ENCODE results near the gene SCMH1.
A peak's percentile ranks its signal among the peaks of the same experiment; 100 is the strongest.
"Not testable (repeated sequence)": the region's sequence is repeated elsewhere in the genome, so short reads cannot be mapped to it uniquely, and the experiment has no call there.

Gene SCMH1

GRCh38 chr1:41249319-41249718 lies 7.2 kb upstream of the SCMH1 start:
- no peak for DNase-seq

GRCh38 chr1:41246568-41246967 lies 4.5 kb upstream of the SCMH1 start:
- DNase-seq: no peak

GRCh38 chr1:41245659-41246058 lies 3.6 kb upstream of the SCMH1 start:
- no peak for DNase-seq

GRCh38 chr1:41243079-41243385 lies 926 bp upstream of the SCMH1 start:
- DNase-seq: no peak

GRCh38 chr1:41242342-41243078 lies 404 bp upstream of the SCMH1 start:
- peak in 2 of 5 donors; percentile 2 to 30 for DNase-seq

- peak in 4 of 5 donors; percentile 19 to 62 (median 23) for DNase-seq
Measured at GRCh38 chr1:41241354-41241748, 755 bp downstream of the SCMH1 start.

GRCh38 chr1:41240781-41241353 lies 1.2 kb downstream of the SCMH1 start:
- no peak for DNase-seq

GRCh38 chr1:41239988-41240610 lies 2.0 kb downstream of the SCMH1 start:
- DNase-seq: peak in 1 of 5 donors; percentile 58

GRCh38 chr1:41238311-41238988 lies 3.7 kb downstream of the SCMH1 start:
- peak in 1 of 5 donors; percentile 29 for DNase-seq

GRCh38 chr1:41236781-41237180 lies 5.3 kb downstream of the SCMH1 start:
- no peak for DNase-seq

- no peak for DNase-seq
Measured at GRCh38 chr1:41235893-41236292, 6.2 kb downstream of the SCMH1 start.

- DNase-seq: no peak
Measured at GRCh38 chr1:41233708-41234107, 8.4 kb downstream of the SCMH1 start.

- no peak for DNase-seq
Measured at GRCh38 chr1:41232305-41232704, 9.8 kb downstream of the SCMH1 start.

GRCh38 chr1:41230656-41231055 lies 11.4 kb downstream of the SCMH1 start:
- no peak for DNase-seq

GRCh38 chr1:41229219-41229618 lies 12.9 kb downstream of the SCMH1 start:
- not testable (repeated sequence) for DNase-seq

GRCh38 chr1:41226815-41227434 lies 15.2 kb downstream of the SCMH1 start:
- no peak for DNase-seq

- DNase-seq: no peak
Measured at GRCh38 chr1:41225495-41225894, 16.6 kb downstream of the SCMH1 start.

- DNase-seq: no peak
Measured at GRCh38 chr1:41222496-41222895, 19.6 kb downstream of the SCMH1 start.

GRCh38 chr1:41221995-41222394 lies 20.1 kb downstream of the SCMH1 start:
- DNase-seq: no peak

- DNase-seq: no peak
Measured at GRCh38 chr1:41218152-41218551, 24.0 kb downstream of the SCMH1 start.

- no peak for DNase-seq
Measured at GRCh38 chr1:41217441-41217840, 24.7 kb downstream of the SCMH1 start.

- no peak for DNase-seq
Measured at GRCh38 chr1:41215623-41216022, 26.5 kb downstream of the SCMH1 start.

GRCh38 chr1:41213341-41213740 lies 28.8 kb downstream of the SCMH1 start:
- no peak for DNase-seq

Measured in T-helper 1 cell (primary cell).